ENCODE data around the gene NKAIN2.

DNA sequence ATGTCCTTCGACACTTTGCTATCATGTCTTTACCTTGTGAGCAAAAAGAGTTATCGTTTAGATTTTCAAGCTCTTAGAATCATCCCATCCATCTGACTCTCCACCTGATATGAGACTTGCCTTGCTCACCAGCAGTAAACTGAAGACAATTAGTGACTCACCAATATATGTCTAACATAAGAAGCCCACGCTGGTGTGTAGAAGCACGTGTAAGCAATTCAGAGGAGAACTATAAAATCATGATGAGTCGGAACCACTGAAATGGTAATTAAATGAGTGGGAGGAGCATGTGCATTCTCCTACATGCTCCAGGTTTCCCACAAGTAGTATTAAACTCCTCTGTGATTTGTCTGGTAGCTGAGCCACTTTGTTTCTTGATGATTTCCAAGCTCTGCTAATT lies 977.0 kb downstream of the NKAIN2 start:
- TF ChIP-seq, protein P1, sequence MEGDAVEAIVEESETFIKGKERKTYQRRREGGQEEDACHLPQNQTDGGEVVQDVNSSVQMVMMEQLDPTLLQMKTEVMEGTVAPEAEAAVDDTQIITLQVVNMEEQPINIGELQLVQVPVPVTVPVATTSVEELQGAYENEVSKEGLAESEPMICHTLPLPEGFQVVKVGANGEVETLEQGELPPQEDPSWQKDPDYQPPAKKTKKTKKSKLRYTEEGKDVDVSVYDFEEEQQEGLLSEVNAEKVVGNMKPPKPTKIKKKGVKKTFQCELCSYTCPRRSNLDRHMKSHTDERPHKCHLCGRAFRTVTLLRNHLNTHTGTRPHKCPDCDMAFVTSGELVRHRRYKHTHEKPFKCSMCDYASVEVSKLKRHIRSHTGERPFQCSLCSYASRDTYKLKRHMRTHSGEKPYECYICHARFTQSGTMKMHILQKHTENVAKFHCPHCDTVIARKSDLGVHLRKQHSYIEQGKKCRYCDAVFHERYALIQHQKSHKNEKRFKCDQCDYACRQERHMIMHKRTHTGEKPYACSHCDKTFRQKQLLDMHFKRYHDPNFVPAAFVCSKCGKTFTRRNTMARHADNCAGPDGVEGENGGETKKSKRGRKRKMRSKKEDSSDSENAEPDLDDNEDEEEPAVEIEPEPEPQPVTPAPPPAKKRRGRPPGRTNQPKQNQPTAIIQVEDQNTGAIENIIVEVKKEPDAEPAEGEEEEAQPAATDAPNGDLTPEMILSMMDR (IDR thresholded peaks at IDR 0.05): no peak
- no peak for TF ChIP-seq POLR2AphosphoS5 (IDR thresholded peaks at IDR 0.05)
- TF ChIP-seq POLR2A (IDR thresholded peaks at IDR 0.05): no peak

Measured in breast epithelium (tissue), 3 donors.